IMR-90 (cell line): ENCODE results near the gene CPTP. TPM values are rescaled to one million over a fixed set of nuclear protein-coding genes. Genes with fewer than 3 reads are reported as not detected.

Source experiments
- ATAC-seq: fragments of 200-7000 bp; cut with Tn5 transposase; 2 replicates; pipeline ENCODE4 v1.9.1; 2020; ENCODE audit warnings: low read depth, mild to moderate bottlenecking, moderate library complexity
- BruUV-seq: library from RNA; stranded (reverse); fragments of 400-500 nt; replicated peaks from 2 replicates; lab custom pipeline; 2021; lab: Mats Ljungman, UMichigan
- CTCF ChIA-PET: fragments of 300-600 bp; formaldehyde crosslinking; extraction: SDS; loops from one replicate; lab custom pipeline; 2021; ENCODE audit warnings: antibody characterized with exemption; lab: Yijun Ruan, JAX
- POLR2A ChIA-PET: fragments of 300-600 bp; sonication (Branson Sonifier 250); formaldehyde crosslinking; loops from one replicate; lab custom pipeline; 2022; ENCODE audit warnings: antibody characterized with exemption; ENCODE audit not compliant: unreplicated experiment; lab: Charles Lee
- DNase-seq: peaks from one replicate; pipeline ENCODE4 v3.0.0; 2013
- H2AFZ ChIP-seq: replicated peaks from 2 replicates; pipeline ENCODE3; 2013; ENCODE audit warnings: low read length, mild to moderate bottlenecking; ENCODE audit not compliant: poor library complexity
- H2AK5ac ChIP-seq: 2 replicates; pipeline ENCODE4 v1.6.1; 2013; ENCODE audit warnings: low read depth, low read length, inconsistent platforms
- H2AK9ac ChIP-seq: replicated peaks from 2 replicates; pipeline ENCODE3; 2013; ENCODE audit warnings: mild to moderate bottlenecking, low read depth, low read length, moderate library complexity; ENCODE audit not compliant: poor library complexity
- H2BK120ac ChIP-seq: 2 replicates; pipeline ENCODE4 v1.6.1; 2013; ENCODE audit warnings: low read depth, low read length, inconsistent platforms
- H2BK15ac ChIP-seq: 3 replicates; pipeline ENCODE4 v1.6.1; 2013; ENCODE audit warnings: low read depth, low read length, inconsistent platforms
- H2BK20ac ChIP-seq: 2 replicates; pipeline ENCODE4 v1.6.1; 2013; ENCODE audit warnings: low read depth, mild to moderate bottlenecking, inconsistent platforms, low read length, moderate library complexity
- H2BK5ac ChIP-seq: 2 replicates; pipeline ENCODE4 v1.6.1; 2013; ENCODE audit warnings: mild to moderate bottlenecking, low read depth, low read length, inconsistent platforms; ENCODE audit not compliant: poor library complexity, severe bottlenecking
- H3K14ac ChIP-seq: replicated peaks from 2 replicates; pipeline ENCODE4 v1.6.1; 2013; ENCODE audit warnings: low read depth, low read length, inconsistent platforms
- H3K18ac ChIP-seq: 2 replicates; pipeline ENCODE4 v1.6.1; 2013; ENCODE audit warnings: low read depth, low read length, control low read depth
- H3K23ac ChIP-seq: 2 replicates; pipeline ENCODE4 v1.6.1; 2013; ENCODE audit warnings: low read depth, low read length, inconsistent platforms
- H3K27ac ChIP-seq: 2 replicates; pipeline ENCODE4 v1.5.1; 2013; ENCODE audit warnings: mild to moderate bottlenecking, control low read depth, low read length; ENCODE audit not compliant: insufficient read depth
- H3K27me3 ChIP-seq: 2 replicates; pipeline ENCODE4 v1.6.1; 2013; ENCODE audit warnings: low read length; ENCODE audit not compliant: control insufficient read depth, insufficient read depth
- H3K36me3 ChIP-seq: 2 replicates; pipeline ENCODE4 v1.6.1; 2013; ENCODE audit warnings: low read length, mixed read lengths; ENCODE audit not compliant: control insufficient read depth, insufficient read depth
- H3K4ac ChIP-seq: 2 replicates; pipeline ENCODE4 v1.6.1; 2013; ENCODE audit warnings: low read depth, low read length, inconsistent platforms
- H3K4me1 ChIP-seq: 2 replicates; pipeline ENCODE4 v1.6.1; 2013; ENCODE audit warnings: low read length, mixed read lengths; ENCODE audit not compliant: control insufficient read depth, insufficient read depth
- H3K4me2 ChIP-seq: 2 replicates; pipeline ENCODE4 v1.6.1; 2013; ENCODE audit warnings: low read depth, mild to moderate bottlenecking, control low read depth, low read length, moderate library complexity
- H3K4me3 ChIP-seq: 2 replicates; pipeline ENCODE4 v1.5.1; 2013; ENCODE audit warnings: low read depth, mild to moderate bottlenecking, control low read depth, low read length, moderate library complexity; ENCODE audit not compliant: insufficient read depth
- H3K56ac ChIP-seq: 2 replicates; pipeline ENCODE4 v1.6.1; 2013; ENCODE audit warnings: low read length, inconsistent platforms; ENCODE audit not compliant: insufficient read depth; ENCODE audit errors: extremely low read depth
- H3K79me1 ChIP-seq, 2 experiments: 2 replicates each; pipeline ENCODE4 v1.6.1; 2013; ENCODE audit warnings: low read length in 2 of 2, inconsistent platforms in 1 of 2, low read depth in 1 of 2
- H3K9ac ChIP-seq: 2 replicates; pipeline ENCODE4 v1.6.1; 2013; ENCODE audit warnings: low read depth, low read length, control low read depth
- H3K9me1 ChIP-seq: 2 replicates; pipeline ENCODE4 v1.6.1; 2013; ENCODE audit warnings: low read length, inconsistent platforms; ENCODE audit not compliant: insufficient read depth
- H3K9me3 ChIP-seq: 2 replicates; pipeline ENCODE4 v1.6.1; 2013; ENCODE audit warnings: low read length; ENCODE audit not compliant: control insufficient read depth, insufficient read depth
- H4K20me1 ChIP-seq: 2 replicates; pipeline ENCODE4 v1.6.1; 2013; ENCODE audit warnings: low read length, inconsistent platforms; ENCODE audit not compliant: insufficient read depth
- H4K5ac ChIP-seq: 2 replicates; pipeline ENCODE4 v1.6.1; 2013; ENCODE audit warnings: mild to moderate bottlenecking, low read depth, low read length, control low read depth
- H4K8ac ChIP-seq, 2 experiments: 2 replicates each; pipeline ENCODE4 v1.6.1; 2013; ENCODE audit warnings: low read depth in 2 of 2, low read length in 2 of 2, control low read depth in 1 of 2, inconsistent platforms in 1 of 2
- H4K91ac ChIP-seq: 2 replicates; pipeline ENCODE4 v1.6.1; 2013; ENCODE audit warnings: low read depth, low read length, inconsistent platforms; ENCODE audit not compliant: insufficient read depth
- BHLHE40 ChIP-seq: fragments of 150-350 bp; IDR thresholded peaks from 2 replicates; pipeline ENCODE4 v1.6.1; 2016; ENCODE audit warnings: mild to moderate bottlenecking, low read depth, low read length
- MAZ ChIP-seq: IDR thresholded peaks from 2 replicates; pipeline ENCODE4 v1.6.1; 2012; ENCODE audit warnings: low read depth, mild to moderate bottlenecking, low read length, improper control_type of control experiment, moderate library complexity, borderline replicate concordance
- POLR2A ChIP-seq: IDR thresholded peaks from 2 replicates; pipeline ENCODE4 v1.6.1; 2012; ENCODE audit warnings: mild to moderate bottlenecking, low read depth, low read length
- RCOR1 ChIP-seq: IDR thresholded peaks from 2 replicates; pipeline ENCODE4 v1.6.1; 2012; ENCODE audit warnings: mild to moderate bottlenecking, low read length, improper control_type of control experiment; ENCODE audit not compliant: insufficient replicate concordance
- RFX5 ChIP-seq: IDR thresholded peaks from 2 replicates; pipeline ENCODE4 v1.8.0; 2012; ENCODE audit warnings: low read depth, mild to moderate bottlenecking, low read length, moderate library complexity
- WGBS, 2 experiments: methylation state at CpG; one replicate each; pipeline versions ENCODE4 v1.1.5 to v1.1.7; 2013; ENCODE audit warnings: missing lambda C conversion rate in 2 of 2; ENCODE audit not compliant: insufficient read length in 1 of 2; ENCODE audit errors: extremely low coverage in 2 of 2; 5-methylcytosine and 5-hydroxymethylcytosine counted together
- dilution Hi-C: fragments of 300-500 bp; cut with HindIII; formaldehyde crosslinking; loops from one replicate; pipeline ENCODE4 v1.14.3; 2018; ENCODE audit warnings: low sequenced_read_pairs; ENCODE audit not compliant: unreplicated experiment
- in situ Hi-C: fragments of 300-500 bp; cut with MboI; formaldehyde crosslinking; loops from 3 replicates; pipeline ENCODE4 v1.14.3; 2019; ENCODE audit warnings: low sequenced_read_pairs, inconsistent platforms, mixed read lengths
- intact Hi-C: fragments of 100-400 bp; cut with micrococcal nuclease; formaldehyde crosslinking; loops from 2 replicates; pipeline ENCODE4 v1.10.0; 2022
- polyA plus RNA-seq, 3 experiments: library from polyadenylated mRNA; depleted of rRNA; stranded (reverse); fragments of >200 nt; gene quantifications; 2 replicates each; pipeline ENCODE4 v1.2.3, GENCODE V29; 2012; ENCODE audit warnings: low replicate concordance in 1 of 3
- total RNA-seq: library from RNA; depleted of rRNA; stranded (reverse); fragments of >200 nt; gene quantifications from 2 replicates; pipeline ENCODE4 v1.2.3, GENCODE V29; 2012

Gene CPTP
- total and polyA plus RNA-seq, 2 of the 4 experiments (the other 2 are of a cell fraction), result 2.7 to 12.1 TPM

GRCh38 chr1:1345860-1346500 is 21.4 kb downstream of the CPTP start:
- Histone ChIP-seq H2BK120ac (0 out of 2 replicates have a peak overlapping the region, but pooled peaks have one; percentile 23), H3K23ac (peak overlapping the region; percentile 59; the same call in 1 of the 2 replicates), H2AK5ac (peak overlapping the region; percentile 73), H3K4me2 (peak overlapping the region; percentile 29; the same call in 1 of the 2 replicates), H3K56ac (no peak overlapping the region), H3K36me3 (peaks cover 7% of the 10 kb centered on the region), H3K27me3 (no peaks in the 10 kb centered on the region), H3K9me1 (peaks cover 8% of the 10 kb centered on the region; the same call in 1 of the 2 replicates), H3K4ac (peak overlapping the region; percentile 61), H3K4me1 (peaks cover 30% of the 10 kb centered on the region), H2AFZ (peak overlapping the region; percentile 67), H3K9ac (no peak overlapping the region), H3K4me3 (no peak overlapping the region), H3K14ac (peak overlapping the region; percentile 32; the same call in 1 of the 2 replicates), H4K20me1 (peaks cover 62% of the 10 kb centered on the region), H3K9me3 (no peaks in the 10 kb centered on the region), H2BK20ac (no peak overlapping the region), H3K27ac (no peak overlapping the region; the same call in 1 of the 2 replicates), H2AK9ac (peak overlapping the region; percentile 91), H4K8ac (no peak overlapping the region), H2BK5ac (peak overlapping the region; percentile 40), H2BK15ac (no peak overlapping the region), H3K79me1 (peaks cover 6 to 60% of the 10 kb centered on the region in 2 experiments; a peak in 3 of 4 replicates), H3K18ac (no peak overlapping the region), H4K5ac (no peak overlapping the region), H4K91ac (no peak overlapping the region)
- dilution Hi-C loops (no loop called here), in situ Hi-C loops (no loop called here), intact Hi-C loops (no loop called here)
- no TSS peak for BruUV-seq
- ChIA-PET CTCF (no interaction called here), POLR2A (interaction anchor here (0.9 kb wide), 1 partner anchor 29 kb away, joined by 3 read pairs; the partner anchor contains the start of gene AURKAIP1)
- WGBS, 2 experiments, result 60% methylated on average over 2 of the region's 12 CpGs; no CpG with 5 or more reads in 1 of the 2 experiments
- DNase-seq, result no peak
- no peak for ATAC-seq
- TF ChIP-seq POLR2A, result no peak
- TF ChIP-seq RCOR1, result no peak
- no peak for TF ChIP-seq BHLHE40
- TF ChIP-seq MAZ, result no peak
- no peak for TF ChIP-seq RFX5
